K562 (cell line): ENCODE data around the gene RPS19. TPM values are rescaled to one million over a fixed set of nuclear protein-coding genes. Genes with fewer than 3 reads are reported as not detected.

Experiments used
- ATAC-seq: fragments of 200-7000 bp; cut with Tn5 transposase; 3 replicates; pipeline ENCODE4 v1.9.1; 2020; ENCODE audit warnings: moderate library complexity
- BruUV-seq: library from RNA; stranded (reverse); fragments of 400-500 nt; replicated peaks from 2 replicates; lab custom pipeline; 2021; lab: Mats Ljungman, UMichigan
- CTCF ChIA-PET: fragments of 300-600 bp; formaldehyde crosslinking; extraction: SDS; loops from one replicate; lab custom pipeline; 2021; ENCODE audit warnings: low intra/inter-chr PET ratio; lab: Yijun Ruan, JAX
- POLR2A ChIA-PET: fragments of 300-600, 350-650 bp; sonication (Branson Sonifier 250); formaldehyde crosslinking; extraction: SDS; loops from one replicate; lab custom pipeline; 2021; ENCODE audit warnings: antibody characterized with exemption, inconsistent platforms; lab: Yijun Ruan, JAX
- DNase-seq, 4 experiments: peaks; one replicate each; pipeline versions ENCODE4 v3.0.0 to v3.0.0-alpha.2; 2011 to 2018; ENCODE audit warnings: low spot score in 3 of 4, mixed read lengths in 3 of 4; ENCODE audit errors: extremely low read depth in 1 of 4
- FAIRE-seq: peaks from 2 replicates; lab custom pipeline; 2011; peaks lifted over from hg19 to GRCh38; lab: Jason Lieb, UNC
- H2AFZ ChIP-seq: 2 replicates; pipeline ENCODE4 v1.6.0; 2011; ENCODE audit warnings: low read depth, low read length, control low read depth, inconsistent platforms
- H3K27ac ChIP-seq: fragments of 200-600 bp; 3 replicates; pipeline ENCODE4 v1.8.0; 2011; ENCODE audit warnings: low read depth, mild to moderate bottlenecking, control low read depth, inconsistent platforms, low read length, moderate library complexity, mixed read lengths; ENCODE audit errors: extremely low read depth
- H3K27me3 ChIP-seq, 2 experiments: fragments of 300-600 bp in 1 of 2; 2 replicates in 1 of 2; 3 replicates in 1 of 2; pipeline versions ENCODE4 v1.6.0 to v1.8.0; 2011; ENCODE audit warnings: inconsistent platforms in 2 of 2, low read length in 2 of 2, mild to moderate bottlenecking in 1 of 2, mixed read lengths in 1 of 2, moderate library complexity in 1 of 2; ENCODE audit not compliant: control insufficient read depth in 2 of 2, insufficient read depth in 2 of 2
- H3K36me3 ChIP-seq: fragments of 300-600 bp; 3 replicates; pipeline ENCODE4 v1.8.0; 2011; ENCODE audit warnings: mild to moderate bottlenecking, low read length, inconsistent platforms; ENCODE audit not compliant: control insufficient read depth, insufficient read depth
- H3K4me1 ChIP-seq, 2 experiments: fragments of 200-600 bp in 1 of 2; replicated peaks in 1 of 2; 2 replicates in 1 of 2; 3 replicates in 1 of 2; pipeline versions ENCODE4 v1.5.1 to v1.8.0; 2011; ENCODE audit warnings: inconsistent platforms in 2 of 2, low read length in 2 of 2, mild to moderate bottlenecking in 1 of 2, mixed read lengths in 1 of 2, moderate library complexity in 1 of 2; ENCODE audit not compliant: control insufficient read depth in 2 of 2, insufficient read depth in 2 of 2
- H3K4me2 ChIP-seq: 2 replicates; pipeline ENCODE4 v1.6.1; 2011; ENCODE audit warnings: low read length, control low read depth, inconsistent platforms, mixed read lengths; ENCODE audit not compliant: insufficient read depth
- H3K4me3 ChIP-seq: fragments of 200-600 bp; sonication (generic), shearing (Covaris generic); 2 replicates; pipeline ENCODE4 v1.5.1; 2016; ENCODE audit warnings: control low read depth, inconsistent platforms
- H3K79me2 ChIP-seq: fragments of 200-600 bp; 3 replicates; pipeline ENCODE4 v1.8.0; 2011; ENCODE audit warnings: low read length, inconsistent platforms; ENCODE audit not compliant: control insufficient read depth, insufficient read depth
- H3K9ac ChIP-seq, 2 experiments: 2 replicates each; pipeline versions ENCODE4 v1.6.0 to v1.6.1; 2011; ENCODE audit warnings: low read depth in 2 of 2, low read length in 2 of 2, control low read depth in 1 of 2, inconsistent platforms in 1 of 2, mild to moderate bottlenecking in 1 of 2, mixed read lengths in 1 of 2; ENCODE audit not compliant: insufficient read depth in 1 of 2
- H3K9me1 ChIP-seq: one replicate; pipeline ENCODE4 v1.6.0; 2011; ENCODE audit warnings: inconsistent platforms, mild to moderate bottlenecking, low read length, moderate library complexity; ENCODE audit not compliant: control insufficient read depth, insufficient read depth
- H3K9me3 ChIP-seq: replicated peaks from 2 replicates; pipeline ENCODE4 v1.5.1; 2011; ENCODE audit warnings: low read depth, low read length, inconsistent platforms; ENCODE audit not compliant: control insufficient read depth, insufficient read depth
- H4K20me1 ChIP-seq: replicated peaks from 2 replicates; pipeline ENCODE4 v1.6.1; 2011; ENCODE audit warnings: low read length, inconsistent platforms, mixed read lengths; ENCODE audit not compliant: control insufficient read depth, insufficient read depth
- POLR2G ChIP-seq: fragments of 200-400 bp; formaldehyde crosslinking; IDR thresholded peaks from 2 replicates; pipeline ENCODE4 v1.6.1; 2017; ENCODE audit warnings: low read depth, mild to moderate bottlenecking, antibody characterized with exemption, low read length, moderate library complexity
- RBFOX2 ChIP-seq: fragments of 200-400 bp; formaldehyde crosslinking; IDR thresholded peaks from 2 replicates; pipeline ENCODE4 v1.6.1; 2017; ENCODE audit warnings: low read depth, mild to moderate bottlenecking, low read length, moderate library complexity
- RERE ChIP-seq: sonication (generic); formaldehyde crosslinking; IDR thresholded peaks from 2 replicates; pipeline ENCODE4 v1.8.0; 2023; ENCODE audit warnings: missing genetic modification reagents, mild to moderate bottlenecking, borderline replicate concordance
- SUPT5H ChIP-seq: fragments of 450-650 bp; IDR thresholded peaks from 2 replicates; pipeline ENCODE4 v1.6.1; 2016
- ZBTB33 ChIP-seq: sonication (generic); formaldehyde crosslinking; IDR thresholded peaks from 2 replicates; pipeline ENCODE4 v1.8.1; 2023; ENCODE audit warnings: mild to moderate bottlenecking, missing genetic modification reagents
- WGBS: fragments of 100-300 bp; shearing (Covaris generic); methylation state at CpG from one replicate; pipeline ENCODE4 v1.1.6; 2016; ENCODE audit warnings: low coverage, mixed read lengths; ENCODE audit not compliant: insufficient coverage; ENCODE audit errors: missing lambda C conversion rate; 5-methylcytosine and 5-hydroxymethylcytosine counted together
- in situ Hi-C: fragments of 300-500 bp; cut with MboI; formaldehyde crosslinking; loops from 4 replicates; pipeline ENCODE4 v1.15.0; 2018; ENCODE audit warnings: inconsistent platforms, mixed read lengths
- intact Hi-C: fragments of 100-400 bp; cut with micrococcal nuclease; formaldehyde crosslinking; loops from 2 replicates; pipeline ENCODE4 v1.14.2; 2022
- polyA plus RNA-seq, 8 experiments: library from polyadenylated mRNA; depleted of rRNA in 4 of 8; stranded (reverse) in 5 of 8; unstranded in 3 of 8; fragments of >200 nt; fragmentation: Nextera tagmentation in 2 of 8; fragmentation: Illumina TruSeq in 1 of 8; extraction: Ambion mirVana in 2 of 8; extraction: Trizol in 1 of 8; gene quantifications; 2 replicates each; pipeline versions ENCODE4 v1.2.1 to v1.2.3, GENCODE V29; 2011 to 2014; ENCODE audit warnings: inconsistent platforms in 1 of 8, missing spikeins in 1 of 8
- total RNA-seq, 7 experiments: library from RNA; depleted of rRNA in 6 of 7; stranded (reverse); fragments of >200 nt in 6 of 7; fragmentation: Illumina TruSeq in 2 of 7; extraction: Trizol in 2 of 7; gene quantifications; 2 replicates each; pipeline versions ENCODE4 v1.2.1 to v1.2.3, GENCODE V29; 2011 to 2021; ENCODE audit warnings: low replicate concordance in 1 of 7

The RPS19 gene
- total and polyA plus RNA-seq, 9 of the 15 experiments (the other 6 are each of a cell fraction or from before 2014, with no cell fraction given), result 1,964 to 3,408 (median 2,747) TPM

- Histone ChIP-seq H3K9ac (peak overlapping the region in 1 of 2 experiments; percentile 53; a peak in 2 of 4 replicates), H3K27me3 (no peaks in the 10 kb centered on the region), H3K4me3 (no peak overlapping the region), H2AFZ (no peak overlapping the region), H4K20me1 (0 out of 2 replicates have a peak, but pooled peaks cover 4% of the 10 kb centered on the region), H3K9me1 (no peaks in the 10 kb centered on the region), H3K4me1 (peaks cover 0 to 25% of the 10 kb centered on the region in 2 experiments; a peak in 2 of 5 replicates), H3K36me3 (peaks cover 75% of the 10 kb centered on the region; the same call in 2 of the 3 replicates), H3K9me3 (no peaks in the 10 kb centered on the region), H3K27ac (no peak overlapping the region), H3K79me2 (peaks cover 2% of the 10 kb centered on the region; the same call in 1 of the 3 replicates)
- no TSS peak for BruUV-seq
- in situ Hi-C loops (no loop called here), intact Hi-C loops (no loop called here)
- CTCF ChIA-PET, result no interaction called here
- no peak; the same call in 2 of the 3 replicates for ATAC-seq
- TF ChIP-seq RERE (CRISPR knock-in tag), result no peak
- 0 out of 2 replicates have a peak, but pooled peaks have one; percentile 17 for TF ChIP-seq SUPT5H
- peak; percentile 74 for TF ChIP-seq POLR2G
- TF ChIP-seq RBFOX2, result peak; percentile 55; the same call in 1 of the 2 replicates
- TF ChIP-seq ZBTB33 (CRISPR knock-in tag), result peak; percentile 49; the same call in 1 of the 2 replicates
- TF ChIP-seq, all 486 proteins: peak for 4
- POLR2A ChIA-PET, result interaction anchor here (0.7 to 2.5 kb wide), 3 partner anchors 9 to 13 kb away, joined by 3 to 11 read pairs (median 3); no protein-coding TSS in a partner anchor
- WGBS, result 91% methylated on average over 27 of the region's 34 CpGs
- FAIRE-seq (no peak), DNase-seq (no peak)
- H3K4me2 ChIP-seq, result no peak overlapping the region
Measured at GRCh38 chr19:41892173-41892902, 32.3 kb downstream of the RPS19 start.
